ENCODE measurements around the gene COL6A1.
A peak's percentile ranks its signal among the peaks of the same experiment; 100 is the strongest.

The COL6A1 gene

DNA sequence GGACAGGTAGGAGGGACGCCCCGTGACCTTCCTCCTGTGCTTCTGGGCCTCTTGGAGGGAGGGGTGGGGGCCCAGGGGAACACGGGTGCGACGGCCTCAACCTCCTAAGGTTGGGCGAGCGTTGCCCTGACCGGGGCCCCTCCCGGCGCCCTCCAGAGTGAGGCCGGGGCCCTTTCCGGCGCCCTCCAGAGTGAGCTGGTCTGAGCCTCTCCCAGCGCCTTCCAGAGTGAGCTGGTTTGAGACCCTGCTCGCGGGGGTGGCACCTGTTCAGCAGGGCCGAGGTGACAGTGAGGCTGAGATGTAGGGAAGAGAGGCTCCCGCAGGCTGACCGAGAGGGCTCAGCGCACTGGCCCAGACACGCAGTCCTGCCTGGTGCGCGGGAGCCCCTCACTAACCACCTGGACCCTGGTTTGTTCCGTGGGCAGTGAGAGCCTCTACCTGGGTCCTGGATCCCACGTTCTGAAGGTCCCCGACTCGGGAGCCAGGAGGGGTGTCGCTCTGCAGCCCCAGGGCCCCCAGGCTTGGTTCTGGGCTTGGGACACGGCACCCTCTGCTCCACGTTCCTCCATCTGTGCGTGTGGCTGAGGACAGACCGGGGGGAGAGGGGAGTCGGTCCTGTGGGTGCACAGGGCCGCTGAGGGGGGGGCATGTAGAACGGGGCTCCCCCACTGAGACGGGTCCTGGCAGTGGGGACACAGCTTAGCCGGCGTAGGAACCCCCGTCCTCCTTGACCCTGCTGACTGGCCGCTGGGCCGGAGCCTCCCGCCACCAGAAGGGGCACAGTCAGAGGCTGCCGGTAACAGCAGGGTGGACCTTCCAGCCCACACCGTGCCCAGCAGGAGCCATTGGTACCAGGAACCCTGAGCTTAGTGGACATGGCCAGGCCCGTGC, 1.4 kb downstream of the COL6A1 start:
- DNase-seq = no peak

DNA sequence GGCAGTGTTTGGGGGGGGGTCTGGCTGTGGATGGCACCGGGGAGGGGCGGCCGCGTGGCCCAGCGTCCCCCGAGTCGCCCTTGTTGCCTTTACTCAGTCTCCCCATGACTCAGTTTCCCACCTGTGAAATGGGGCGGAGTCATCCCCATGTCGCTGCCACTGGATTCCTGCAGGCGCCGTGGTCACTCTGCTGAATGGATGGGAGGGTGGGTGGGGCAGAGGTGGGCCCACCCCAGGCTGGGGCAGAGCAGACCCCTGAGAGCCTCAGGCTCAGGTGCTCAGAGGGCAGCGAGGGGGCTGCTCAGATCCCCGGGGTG, 2.0 kb downstream of the COL6A1 start:
- DNase-seq = no peak

DNA sequence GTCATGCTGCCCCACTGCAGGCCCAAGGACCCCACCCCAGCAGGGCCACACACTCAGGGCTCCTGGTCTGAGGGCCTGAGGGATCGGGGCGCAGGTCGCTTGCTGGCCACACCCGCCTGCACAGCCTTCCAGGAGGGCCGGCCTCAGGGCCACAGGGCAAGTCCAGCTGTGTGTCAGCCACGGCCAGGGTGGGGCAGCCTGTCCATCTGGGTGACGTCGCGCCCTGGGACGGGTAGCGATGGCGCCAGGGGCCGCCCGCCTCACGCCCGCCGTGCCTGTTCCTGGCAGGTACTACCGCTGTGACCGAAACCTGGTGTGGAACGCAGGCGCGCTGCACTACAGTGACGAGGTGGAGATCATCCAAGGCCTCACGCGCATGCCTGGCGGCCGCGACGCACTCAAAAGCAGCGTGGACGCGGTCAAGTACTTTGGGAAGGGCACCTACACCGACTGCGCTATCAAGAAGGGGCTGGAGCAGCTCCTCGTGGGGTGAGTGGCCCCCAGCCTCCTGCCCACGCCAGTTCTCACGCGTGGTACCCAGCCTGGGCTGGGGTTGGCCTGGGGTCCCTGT, 2.5 kb downstream of the COL6A1 start:
- DNase-seq = no peak

DNA sequence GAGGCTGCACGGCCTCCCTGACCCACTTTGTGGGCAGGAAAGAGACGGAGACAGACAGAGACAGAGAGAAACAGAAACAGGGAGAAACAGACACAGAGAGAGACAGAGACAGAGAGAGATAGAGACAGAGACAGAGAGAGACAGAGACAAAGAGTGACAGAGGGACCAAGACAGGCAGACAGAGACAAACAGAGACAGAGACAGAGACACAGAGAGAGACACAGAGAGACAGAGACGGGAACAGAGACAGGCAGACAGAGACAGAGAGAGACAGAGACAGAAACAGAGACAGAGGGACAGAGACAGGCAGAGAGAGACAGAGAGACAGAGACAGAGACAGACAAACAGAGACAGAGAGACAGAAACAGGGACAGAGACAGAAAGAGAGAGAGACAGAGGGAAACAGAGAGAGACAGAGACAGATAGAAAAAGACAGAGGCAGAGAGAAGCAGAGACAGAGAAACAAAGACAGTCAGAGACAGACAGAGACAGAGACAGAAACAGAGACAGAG, 3.1 kb downstream of the COL6A1 start:
- DNase-seq = no peak

DNA sequence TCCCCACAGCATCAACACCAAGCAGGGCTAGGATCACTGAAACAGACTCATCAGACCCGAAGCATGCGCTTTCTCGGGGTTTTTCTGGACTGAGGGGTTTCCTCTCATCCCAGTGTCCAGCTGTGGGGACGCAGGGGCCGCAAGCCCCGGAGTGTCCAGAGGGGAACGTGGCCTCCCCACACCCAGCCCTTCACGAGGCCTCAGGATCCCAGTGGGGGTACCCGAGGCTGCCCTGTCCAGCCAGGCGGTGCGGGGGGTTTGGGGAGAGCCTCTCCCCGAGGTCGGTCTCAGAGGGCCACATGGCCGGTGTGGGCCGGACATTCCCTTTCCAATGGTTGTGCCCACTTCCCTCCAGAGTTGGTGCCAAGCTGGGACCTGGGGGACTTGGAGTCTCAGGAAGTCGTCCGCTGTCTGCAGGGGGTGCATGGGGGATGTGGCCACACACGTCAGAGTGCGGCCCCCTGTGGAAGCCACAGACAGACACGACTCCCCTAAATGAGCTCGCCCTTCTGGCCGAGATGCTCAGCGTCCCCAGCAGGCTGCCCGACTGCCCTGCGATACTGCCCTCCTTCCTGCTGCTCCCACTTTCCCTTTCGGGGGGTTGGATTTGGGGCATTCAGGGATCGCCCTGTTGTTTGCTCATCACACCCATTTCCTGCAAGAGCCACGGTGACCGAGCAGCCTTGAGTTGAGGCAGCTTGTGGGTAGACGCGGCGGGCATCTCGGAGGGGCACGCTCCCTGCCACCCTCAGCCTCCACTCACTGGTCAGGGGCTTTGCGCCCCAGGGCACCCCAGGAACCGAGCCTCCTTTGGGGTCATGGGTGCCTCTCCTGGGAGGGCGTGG, 4.1 kb downstream of the COL6A1 start:
- DNase-seq = no peak

DNA sequence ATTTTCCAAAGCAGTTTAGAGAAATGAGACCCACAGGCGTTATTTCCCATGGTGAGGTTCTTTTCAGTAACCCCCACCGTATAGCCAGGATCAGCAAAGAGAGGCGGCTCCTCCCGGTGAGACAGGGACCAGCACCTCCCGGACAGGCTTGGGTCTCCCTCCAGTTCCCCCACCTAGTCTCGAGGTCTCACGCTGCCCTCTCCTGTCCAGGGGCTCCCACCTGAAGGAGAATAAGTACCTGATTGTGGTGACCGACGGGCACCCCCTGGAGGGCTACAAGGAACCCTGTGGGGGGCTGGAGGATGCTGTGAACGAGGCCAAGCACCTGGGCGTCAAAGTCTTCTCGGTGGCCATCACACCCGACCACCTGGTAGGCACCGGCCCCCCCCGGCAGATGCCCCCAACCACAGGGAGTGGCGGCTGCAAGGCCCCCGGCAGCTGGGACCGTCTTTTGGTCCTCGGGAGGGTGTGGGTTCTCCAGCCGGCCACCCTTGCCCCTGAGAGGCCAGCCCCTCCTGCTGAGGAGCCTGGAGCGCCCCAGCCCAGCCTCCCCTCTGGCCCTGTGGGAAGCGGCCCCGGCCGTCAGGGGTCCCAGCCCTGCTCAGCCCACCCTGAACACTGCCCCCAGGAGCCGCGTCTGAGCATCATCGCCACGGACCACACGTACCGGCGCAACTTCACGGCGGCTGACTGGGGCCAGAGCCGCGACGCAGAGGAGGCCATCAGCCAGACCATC, 4.9 kb downstream of the COL6A1 start:
- no peak for DNase-seq

DNA sequence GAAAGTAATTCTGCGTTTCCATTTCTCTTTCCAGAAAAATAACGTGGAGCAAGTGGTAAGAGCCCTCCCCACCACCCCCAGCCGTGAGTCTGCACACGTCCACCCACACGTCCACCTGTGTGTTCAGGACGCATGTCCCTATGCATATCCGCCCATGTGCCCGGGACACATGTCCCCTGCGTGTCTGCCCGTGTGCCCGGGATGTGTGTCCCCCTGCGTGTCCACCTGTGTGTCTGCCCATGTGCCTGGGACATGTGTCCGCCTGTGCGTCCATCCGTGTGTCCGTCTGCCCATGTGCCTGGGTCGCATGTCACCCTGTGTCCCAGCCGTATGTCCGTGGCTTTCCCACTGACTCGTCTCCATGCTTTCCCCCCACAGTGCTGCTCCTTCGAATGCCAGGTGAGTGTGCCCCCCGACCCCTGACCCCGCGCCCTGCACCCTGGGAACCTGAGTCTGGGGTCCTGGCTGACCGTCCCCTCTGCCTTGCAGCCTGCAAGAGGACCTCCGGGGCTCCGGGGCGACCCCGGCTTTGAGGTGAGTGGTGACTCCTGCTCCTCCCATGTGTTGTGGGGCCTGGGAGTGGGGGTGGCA, 5.6 kb downstream of the COL6A1 start:
- DNase-seq = no peak

DNA sequence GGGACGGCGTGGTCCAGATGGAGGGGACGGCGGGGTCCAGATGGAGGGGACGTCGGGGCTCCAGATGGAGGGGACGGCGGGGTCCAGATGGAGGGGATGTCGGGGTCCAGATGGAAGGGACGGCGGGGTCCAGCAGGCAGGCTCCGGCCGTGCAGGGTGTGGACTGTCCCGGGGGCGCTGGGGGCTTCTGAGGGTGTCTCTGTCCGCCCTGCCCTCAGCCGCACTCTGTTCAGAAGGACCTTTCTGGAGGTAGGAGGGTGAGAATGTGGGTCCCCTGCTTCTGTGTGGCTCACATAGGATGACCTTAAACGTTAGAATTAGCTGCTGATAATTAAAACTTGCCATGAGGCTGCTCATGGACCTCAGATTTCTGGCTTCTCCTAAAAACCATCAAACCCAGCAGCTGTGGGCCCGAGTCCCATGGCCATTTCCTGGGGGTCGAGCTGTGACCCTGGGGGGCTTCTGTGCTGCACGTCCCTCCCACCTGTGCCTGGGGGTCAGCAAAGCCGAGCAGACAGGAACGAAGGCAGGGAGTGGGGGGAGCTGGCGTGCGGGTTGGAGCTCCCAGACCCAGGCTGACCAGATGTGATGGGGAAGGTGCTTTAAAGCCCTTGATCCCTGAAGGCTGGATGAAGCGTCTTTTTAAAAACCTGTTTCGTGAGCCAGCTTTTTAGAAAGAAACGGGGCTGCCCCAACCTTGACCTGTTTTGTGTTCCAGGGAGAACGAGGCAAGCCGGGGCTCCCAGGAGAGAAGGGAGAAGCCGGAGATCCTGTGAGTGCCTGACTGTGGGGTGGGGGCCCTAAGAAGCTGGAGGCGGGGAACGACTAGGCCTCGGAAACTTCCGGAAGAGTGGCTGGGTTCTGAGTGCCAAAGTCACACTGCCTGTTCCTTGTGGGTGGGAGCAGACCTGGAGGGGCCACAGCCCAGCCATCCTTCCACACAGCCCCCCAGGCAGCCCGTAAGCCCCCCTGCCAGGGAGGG, 7.1 kb downstream of the COL6A1 start:
- DNase-seq = no peak

DNA sequence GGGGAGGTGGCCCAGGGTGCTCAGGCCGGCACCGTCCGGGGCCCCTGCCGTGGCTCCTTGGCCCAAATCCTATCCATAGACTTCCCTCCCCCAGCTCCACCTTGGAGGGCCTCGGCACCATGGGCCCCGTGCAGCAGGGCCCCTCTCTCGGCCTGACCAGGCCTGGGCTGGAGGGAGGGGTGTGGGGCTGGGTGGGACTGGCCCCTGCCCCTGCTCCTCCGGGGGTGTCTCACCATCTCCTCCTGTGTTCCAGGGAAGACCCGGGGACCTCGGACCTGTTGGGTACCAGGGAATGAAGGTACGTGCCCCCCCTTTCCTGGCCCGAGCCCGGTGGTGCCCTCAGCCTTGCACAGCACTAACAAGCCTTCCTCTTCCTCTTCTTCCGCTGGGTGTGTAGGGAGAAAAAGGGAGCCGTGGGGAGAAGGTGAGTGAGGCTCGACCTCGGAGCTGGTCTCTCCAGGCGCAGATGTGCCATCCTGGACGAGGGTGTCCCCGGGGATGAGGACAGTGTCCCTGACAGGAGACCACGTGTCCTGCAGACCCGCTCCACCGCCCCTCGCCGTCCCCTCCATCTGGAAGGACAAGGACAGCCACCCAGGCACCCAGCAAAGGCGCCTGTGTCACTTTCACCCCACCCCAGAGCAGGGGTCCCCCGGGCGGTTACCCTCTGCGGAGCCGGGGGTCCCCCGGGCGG, 7.9 kb downstream of the COL6A1 start:
- no peak for DNase-seq

DNA sequence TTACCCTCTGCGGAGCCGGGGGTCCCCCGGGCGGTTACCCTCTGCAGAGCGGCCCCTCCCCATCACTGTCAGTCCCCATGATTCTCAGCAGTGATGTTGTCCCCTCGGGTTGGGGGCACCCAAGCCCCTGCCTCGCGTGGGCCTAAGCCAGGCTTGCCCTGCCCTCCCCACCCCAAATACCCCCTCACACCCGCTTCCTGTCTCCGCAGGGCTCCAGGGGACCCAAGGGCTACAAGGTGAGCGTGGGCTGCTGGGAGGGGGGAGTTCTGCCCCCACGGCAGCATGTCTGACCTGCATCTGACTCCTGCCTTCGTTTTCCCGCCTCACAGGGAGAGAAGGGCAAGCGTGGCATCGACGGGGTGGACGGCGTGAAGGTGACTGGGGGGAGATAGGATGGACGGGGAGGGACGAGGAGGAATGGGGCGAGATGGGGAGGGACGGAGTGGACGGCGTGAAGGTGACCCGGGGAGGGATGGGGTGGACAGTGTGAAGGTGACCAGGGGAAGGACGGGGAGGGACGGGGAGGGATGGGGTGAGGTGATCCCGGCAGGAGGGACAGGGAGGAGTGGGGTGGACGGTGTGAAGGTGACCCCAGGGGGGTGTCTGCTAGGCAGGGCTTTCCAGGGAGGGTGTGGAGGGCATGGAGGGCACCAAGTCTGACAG, 8.6 kb downstream of the COL6A1 start:
- DNase-seq = peak; percentile 32

DNA sequence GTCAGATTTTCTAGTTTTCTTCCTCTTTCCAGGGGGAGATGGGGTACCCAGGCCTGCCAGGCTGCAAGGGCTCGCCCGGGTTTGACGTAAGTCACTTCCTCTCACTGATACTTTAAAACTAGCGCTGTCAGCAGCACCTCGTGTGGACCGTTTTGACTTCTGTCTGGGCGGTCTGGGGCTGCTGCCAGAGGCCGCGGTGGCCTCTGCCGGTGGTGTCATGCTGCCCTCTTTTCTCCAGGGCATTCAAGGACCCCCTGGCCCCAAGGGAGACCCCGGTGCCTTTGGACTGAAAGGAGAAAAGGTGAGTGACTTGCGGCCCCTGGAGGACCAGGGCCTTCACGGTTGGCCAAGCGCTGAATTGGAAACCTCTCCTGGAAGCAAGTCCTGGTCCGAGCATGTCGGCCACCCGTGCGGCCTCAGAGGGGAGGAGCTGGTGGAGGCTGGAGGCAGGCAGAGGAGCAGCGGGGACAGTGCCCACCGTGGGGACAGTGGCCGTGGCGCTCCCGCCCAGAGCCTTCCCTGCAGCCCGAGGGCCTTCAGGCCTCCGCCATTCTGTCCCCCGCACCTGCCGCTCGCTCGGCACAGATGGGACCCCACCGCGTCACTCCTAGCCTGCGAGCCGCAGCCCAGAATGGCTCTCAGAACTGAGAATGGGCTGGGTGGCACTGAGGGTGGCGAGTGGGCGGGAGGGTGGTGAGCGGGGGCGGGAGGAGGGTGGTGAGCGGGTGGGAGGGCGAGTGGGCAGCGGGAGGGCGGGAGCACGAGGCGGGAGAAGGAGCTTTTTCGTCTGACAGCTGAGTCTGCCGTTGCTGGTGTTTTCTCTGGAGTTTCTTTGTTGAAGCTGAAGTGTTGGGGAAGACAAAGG, 9.4 kb downstream of the COL6A1 start:
- DNase-seq = no peak

DNA sequence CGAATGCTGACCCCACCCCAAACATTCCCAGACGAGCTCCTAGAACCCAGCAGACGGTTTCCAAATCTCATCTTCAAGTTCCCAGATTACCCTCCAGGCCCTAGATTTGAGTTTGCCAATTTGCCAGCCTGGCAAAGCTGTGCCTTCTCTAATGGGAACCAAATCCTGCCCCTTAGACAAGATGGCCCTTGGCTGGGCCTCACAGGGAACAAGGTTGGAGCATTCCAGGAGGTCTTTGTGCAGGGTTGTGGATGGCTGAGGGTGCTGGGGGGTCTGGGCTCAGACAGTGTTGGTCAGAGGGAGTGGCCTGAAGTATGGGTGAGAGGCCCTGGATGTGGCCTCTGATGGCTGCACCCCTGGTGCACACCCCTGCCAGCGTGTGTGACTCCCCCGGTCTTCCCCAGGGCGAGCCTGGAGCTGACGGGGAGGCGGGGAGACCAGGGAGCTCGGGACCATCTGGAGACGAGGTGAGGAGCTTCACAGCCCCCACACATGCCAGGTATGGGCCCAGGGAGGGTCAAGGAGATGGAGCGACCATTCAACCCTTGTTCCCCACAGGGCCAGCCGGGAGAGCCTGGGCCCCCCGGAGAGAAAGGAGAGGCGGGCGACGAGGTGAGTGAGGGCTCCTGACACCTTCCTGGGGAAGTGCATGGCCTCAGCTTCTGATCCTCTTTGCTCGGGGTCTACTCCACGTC, 10.2 kb downstream of the COL6A1 start:
- peak; percentile 39 for DNase-seq

DNA sequence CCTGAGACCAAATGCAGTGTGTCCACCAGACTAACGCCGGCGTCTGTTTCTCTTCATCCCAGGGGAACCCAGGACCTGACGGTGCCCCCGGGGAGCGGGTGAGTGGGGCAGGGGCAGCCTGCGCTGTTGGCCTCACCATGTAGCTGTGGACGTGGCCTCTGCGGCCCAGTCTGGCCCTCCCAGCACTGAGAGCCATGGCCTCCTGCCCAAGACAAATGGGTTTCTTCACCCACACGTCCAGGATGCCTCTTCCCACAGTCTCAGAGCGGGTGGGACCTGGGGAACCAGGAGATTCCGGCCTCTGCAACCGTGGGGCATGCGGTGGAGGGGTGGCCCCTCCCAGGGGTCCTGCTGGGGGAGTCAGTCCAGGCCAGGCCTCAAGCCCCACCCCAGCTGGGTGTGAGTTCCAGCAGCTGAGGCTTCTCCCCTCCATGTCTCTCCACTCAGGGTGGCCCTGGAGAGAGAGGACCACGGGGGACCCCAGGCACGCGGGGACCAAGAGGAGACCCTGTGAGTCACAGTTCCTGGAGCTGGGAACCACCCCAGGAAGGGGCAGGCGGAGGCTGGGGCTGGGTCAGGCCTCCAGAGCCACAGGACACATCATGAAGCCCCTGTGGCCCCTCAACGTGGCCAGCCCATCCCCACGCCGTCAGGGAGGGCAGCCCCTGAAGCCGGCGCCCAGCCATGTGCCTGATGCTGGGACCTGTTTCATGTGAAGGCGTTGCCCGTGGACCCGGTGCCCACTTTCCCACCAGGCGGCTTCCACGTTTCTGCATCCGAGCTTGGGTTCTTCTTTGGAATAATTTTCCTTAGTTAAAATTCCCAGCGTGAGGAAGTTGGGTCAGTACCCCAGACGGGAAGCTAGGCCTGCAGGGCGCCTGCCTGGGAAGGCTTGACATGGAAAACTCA, 11.0 kb downstream of the COL6A1 start:
- peak; percentile 41 for DNase-seq

DNA sequence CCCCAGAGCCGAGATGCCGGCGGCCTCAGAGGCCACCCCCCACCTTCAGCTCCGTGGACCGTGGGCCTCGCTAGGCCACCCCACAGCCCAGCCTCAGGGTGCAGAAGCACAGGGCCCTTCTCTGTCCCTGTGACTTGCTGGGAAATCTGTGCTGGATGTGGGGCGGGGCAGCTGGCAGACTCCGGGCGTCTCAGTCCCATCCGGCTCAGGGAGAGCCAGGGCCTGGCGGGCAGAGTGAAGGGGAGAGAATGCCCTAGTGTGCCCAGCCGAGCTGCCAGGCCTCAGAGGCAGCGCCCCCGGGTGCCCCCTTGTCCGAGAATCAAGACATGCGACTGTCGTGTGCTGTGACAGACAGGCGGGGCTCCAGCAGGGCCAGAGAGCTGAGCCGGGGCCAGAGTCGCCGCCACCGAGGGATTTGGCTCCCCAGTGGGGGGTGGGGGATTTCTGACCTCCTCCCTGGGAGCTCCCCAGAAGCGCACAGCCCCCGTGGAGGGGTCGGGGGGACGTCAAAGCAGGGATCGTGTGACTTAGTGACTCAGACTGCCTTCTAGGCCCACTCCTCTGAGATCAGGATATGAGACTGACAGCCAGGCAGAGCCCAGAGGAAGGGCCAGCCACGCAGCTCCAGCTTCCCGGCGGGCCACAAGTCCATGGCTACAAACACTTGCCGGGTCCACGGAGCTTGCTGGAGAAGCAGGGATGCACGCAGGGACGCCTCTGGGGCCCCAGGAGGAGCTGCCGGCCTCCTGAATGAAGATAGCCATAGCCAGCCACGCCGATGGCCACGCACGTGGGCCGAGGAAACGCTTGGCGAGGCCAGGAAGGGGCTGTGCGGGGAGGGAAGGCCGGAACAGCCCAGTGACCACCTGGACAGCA, 11.9 kb downstream of the COL6A1 start:
- DNase-seq = peak; percentile 34

DNA sequence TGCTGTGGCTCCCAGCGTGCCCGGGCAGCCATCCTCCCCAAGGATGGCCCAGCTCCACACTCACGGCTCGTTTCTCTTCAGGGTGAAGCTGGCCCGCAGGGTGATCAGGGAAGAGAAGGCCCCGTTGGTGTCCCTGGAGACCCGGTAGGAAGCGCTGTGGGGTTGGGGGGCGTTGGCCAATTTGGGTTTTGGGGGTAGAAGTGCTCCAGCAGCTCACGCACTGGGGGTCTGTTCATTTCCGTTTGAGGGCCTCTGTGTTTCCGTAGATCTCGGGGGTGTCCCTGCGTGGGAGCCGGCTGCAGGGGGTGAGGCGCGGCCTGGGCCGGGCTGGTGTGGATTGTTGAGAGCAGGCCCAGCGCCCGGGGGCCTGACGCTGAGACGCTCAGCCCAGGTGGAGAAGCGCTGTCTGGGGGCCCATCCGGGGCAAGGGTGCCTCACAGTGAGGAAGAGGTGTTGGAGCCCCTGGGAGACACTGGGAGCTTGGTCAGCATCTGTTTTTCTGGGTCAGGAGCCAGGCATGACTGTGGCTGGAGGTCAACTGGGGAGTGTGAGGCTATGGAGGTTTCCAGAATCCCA, 12.6 kb downstream of the COL6A1 start:
- DNase-seq = peak; percentile 44

Data from right forelimb (tissue), 1 donor.